ENCODE data around the gene SPTBN1. TPM values are rescaled to one million over a fixed set of nuclear protein-coding genes. Genes with fewer than 3 reads are reported as not detected.

The SPTBN1 gene
- total RNA-seq, 2 donors from 2014 or later = 179 to 194 TPM

- no peak for DNase-seq
- no peak for TF ChIP-seq CTCF (conservative IDR thresholded peaks at IDR 0.05)
- no peaks in the 10 kb centered on the region for H3K36me3 Mint-ChIP-seq (ENCODE audit: low read depth)
- Histone ChIP-seq H3K9ac (ENCODE audit: extremely low read depth, low read length, poor library complexity, severe bottlenecking) (no peak overlapping the region), H3K9me3 (ENCODE audit: control insufficient read depth, low read length) (no peaks in the 10 kb centered on the region), H3K4me1 (ENCODE audit: control insufficient read depth, insufficient read depth, low read length) (no peaks in the 10 kb centered on the region), H3K27me3 (ENCODE audit: control insufficient read depth, insufficient read depth, low read length, poor library complexity, severe bottlenecking) (no peaks in the 10 kb centered on the region), H3K27ac (ENCODE audit: low read depth, low read length) (no peak overlapping the region), H3K4me3 (ENCODE audit: low read length) (no peak overlapping the region), H3K36me3 (ENCODE audit: control insufficient read depth, insufficient read depth, low read length) (no peaks in the 10 kb centered on the region)
- no peaks in the 10 kb centered on the region for H3K27me3 Mint-ChIP-seq (ENCODE audit: insufficient read depth)
- H3K27ac Mint-ChIP-seq = no peak overlapping the region
- H3K4me1 Mint-ChIP-seq = peaks cover 4% of the 10 kb centered on the region
- H3K4me3 Mint-ChIP-seq = no peak overlapping the region
- WGBS, 2 experiments (ENCODE audit: insufficient coverage in 1 of 2, insufficient read length in 1 of 2) = 60 to 100% methylated on average over 1 of the region's 1 CpG
- H3K9me3 Mint-ChIP-seq = no peaks in the 10 kb centered on the region
Measured at GRCh38 chr2:54416938-54417337, 39.2 kb upstream of the SPTBN1 start.

- H3K27ac Mint-ChIP-seq = no peak overlapping the region
- Histone ChIP-seq H3K9ac (ENCODE audit: extremely low read depth, low read length, poor library complexity, severe bottlenecking) (no peak overlapping the region), H3K9me3 (ENCODE audit: control insufficient read depth, low read length) (no peaks in the 10 kb centered on the region), H3K4me3 (ENCODE audit: low read length) (no peak overlapping the region), H3K4me1 (ENCODE audit: control insufficient read depth, insufficient read depth, low read length) (no peaks in the 10 kb centered on the region), H3K36me3 (ENCODE audit: control insufficient read depth, insufficient read depth, low read length) (no peaks in the 10 kb centered on the region), H3K27me3 (ENCODE audit: control insufficient read depth, insufficient read depth, low read length, poor library complexity, severe bottlenecking) (no peaks in the 10 kb centered on the region), H3K27ac (ENCODE audit: low read depth, low read length) (no peak overlapping the region)
- peaks cover 3% of the 10 kb centered on the region for H3K4me1 Mint-ChIP-seq
- no peaks in the 10 kb centered on the region for H3K9me3 Mint-ChIP-seq
- TF ChIP-seq CTCF (conservative IDR thresholded peaks at IDR 0.05) = no peak
- 64% methylated on average over 2 of the region's 2 CpGs; no CpG with 5 or more reads in 1 of the 2 experiments for WGBS, 2 experiments (ENCODE audit: insufficient coverage in 1 of 2, insufficient read length in 1 of 2)
- H3K27me3 Mint-ChIP-seq (ENCODE audit: insufficient read depth) = no peaks in the 10 kb centered on the region
- H3K36me3 Mint-ChIP-seq (ENCODE audit: low read depth) = no peaks in the 10 kb centered on the region
- no peak overlapping the region for H3K4me3 Mint-ChIP-seq
- DNase-seq = no peak
Measured at GRCh38 chr2:54417577-54417976, 38.5 kb upstream of the SPTBN1 start.

GRCh38 chr2:54419388-54419787 lies 36.7 kb upstream of the SPTBN1 start:
- Mint-ChIP-seq H3K4me3 (no peak overlapping the region), H3K27me3 (ENCODE audit: insufficient read depth) (no peaks in the 10 kb centered on the region), H3K27ac (no peak overlapping the region), H3K9me3 (no peaks in the 10 kb centered on the region), H3K36me3 (ENCODE audit: low read depth) (no peaks in the 10 kb centered on the region), H3K4me1 (peaks cover 3% of the 10 kb centered on the region)
- Histone ChIP-seq H3K4me1 (ENCODE audit: control insufficient read depth, insufficient read depth, low read length) (no peaks in the 10 kb centered on the region), H3K4me3 (ENCODE audit: low read length) (no peak overlapping the region), H3K27me3 (ENCODE audit: control insufficient read depth, insufficient read depth, low read length, poor library complexity, severe bottlenecking) (no peaks in the 10 kb centered on the region), H3K9ac (ENCODE audit: extremely low read depth, low read length, poor library complexity, severe bottlenecking) (no peak overlapping the region), H3K36me3 (ENCODE audit: control insufficient read depth, insufficient read depth, low read length) (no peaks in the 10 kb centered on the region), H3K27ac (ENCODE audit: low read depth, low read length) (no peak overlapping the region), H3K9me3 (ENCODE audit: control insufficient read depth, low read length) (no peaks in the 10 kb centered on the region)
- no peak for TF ChIP-seq CTCF (conservative IDR thresholded peaks at IDR 0.05)
- 90 to 91% methylated on average over 3 to 4 of the region's 4 CpGs for WGBS, 2 experiments (ENCODE audit: insufficient coverage in 1 of 2, insufficient read length in 1 of 2)
- no peak for DNase-seq

Measured in endodermal cell (in vitro differentiated cells).